Muscle of back (tissue), 11 donors: Measurements from ENCODE around the gene EML2. TPM values are rescaled to one million over a fixed set of nuclear protein-coding genes. Genes with fewer than 3 reads are reported as not detected.
"Not testable (repeated sequence)": the region's sequence is repeated elsewhere in the genome, so short reads cannot be mapped to it uniquely, and the experiment has no call there.

Experiments
- DNase-seq, 3 donors: peaks; one replicate each; pipeline versions ENCODE4 v3.0.0 to v3.0.0-alpha.2; 2013
- polyA plus RNA-seq, 10 donors: library from polyadenylated mRNA; unstranded; fragments of 120-200 nt; gene quantifications; one replicate each; pipeline ENCODE4 v1.2.1, GENCODE V29; 2013; ENCODE audit not compliant: insufficient read length in 10 of 10

The EML2 gene
- polyA plus RNA-seq, 10 donors, result 8.2 to 18.0 (median 10.1) TPM

GRCh38 chr19:45621389-45621788, 17.8 kb downstream of the EML2 start:
- no peak for DNase-seq

DNA sequence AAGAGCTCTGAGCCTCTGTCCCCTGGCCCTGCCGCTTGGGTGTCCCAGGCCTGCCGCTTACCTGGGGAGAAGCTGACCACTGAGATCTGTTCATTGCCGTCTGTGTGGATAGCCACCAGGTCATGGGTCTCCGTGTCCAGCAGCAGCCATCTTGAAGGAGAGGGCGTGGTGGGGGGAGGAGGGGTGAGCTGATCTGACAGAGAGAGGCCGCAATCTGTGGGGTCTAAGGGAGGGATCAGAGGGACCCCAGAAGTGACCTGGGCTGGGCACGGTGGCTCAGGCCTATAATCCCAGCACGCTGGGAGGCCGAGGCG, 22.5 kb downstream of the EML2 start:
- DNase-seq, result no peak

- peak; percentile 78 to 86 (median 81) for DNase-seq
These were observed 23.1 kb downstream of the EML2 start for GRCh38 chr19:45615795-45616703.

DNA sequence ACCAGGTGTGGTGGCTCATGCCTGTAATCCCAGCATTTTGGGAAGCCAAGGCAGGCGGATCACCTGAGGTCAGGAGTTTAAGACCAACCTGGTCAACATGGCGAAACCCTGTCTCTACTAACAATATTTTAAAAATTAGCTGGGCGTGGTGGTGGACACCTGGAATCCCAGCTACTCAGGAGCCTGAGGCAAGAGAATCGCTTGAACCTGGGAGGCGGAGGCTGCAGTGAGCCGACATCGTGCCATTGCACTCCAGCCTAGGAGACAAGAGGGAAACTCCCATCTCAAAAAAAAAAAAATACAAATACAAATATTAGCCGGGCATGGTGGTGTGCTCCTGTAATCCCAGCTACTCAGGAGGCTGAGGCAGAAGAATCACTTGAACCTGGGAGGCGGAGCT, 24.1 kb downstream of the EML2 start:
- DNase-seq, result not testable (repeated sequence)

DNA sequence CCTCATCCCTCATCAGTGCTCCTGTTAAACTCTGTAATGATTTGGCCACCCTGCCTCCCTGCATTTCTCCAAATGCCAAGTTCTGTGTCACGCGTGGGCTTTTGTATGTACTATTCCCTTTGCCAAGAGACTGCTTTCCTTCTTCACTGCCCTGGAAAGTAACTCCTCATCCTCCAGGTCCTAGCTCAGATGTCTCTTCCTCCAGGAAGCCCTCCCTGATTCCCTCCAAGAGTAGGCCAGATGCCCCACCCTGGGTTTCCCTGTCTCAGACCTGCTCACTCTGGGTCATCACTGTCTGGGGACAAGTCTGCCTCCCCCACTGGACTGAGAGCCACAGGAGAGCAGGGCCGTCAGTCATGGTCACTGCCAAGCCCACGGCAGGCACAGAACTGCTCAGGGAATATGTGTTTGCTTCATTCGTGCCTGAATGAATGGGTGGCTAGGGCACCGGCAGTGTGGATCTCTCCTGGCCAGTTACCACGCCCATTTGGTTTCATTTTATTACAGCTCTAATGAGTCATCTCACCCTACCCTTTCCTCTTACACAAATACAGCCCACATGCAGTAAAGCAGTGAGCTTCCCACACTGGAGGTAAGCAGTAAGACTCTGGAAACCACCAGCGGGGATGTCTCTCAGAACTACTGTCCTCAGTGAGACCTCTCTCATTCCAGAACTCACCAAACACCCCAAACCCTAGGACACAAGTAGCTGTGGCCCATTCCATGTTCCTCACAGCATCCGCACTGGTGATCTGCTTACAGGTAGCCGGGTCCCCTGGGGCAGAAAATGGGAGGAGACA, 25.1 kb downstream of the EML2 start:
- peak in 1 of 3 donors; percentile 42 for DNase-seq

- no peak for DNase-seq
These were observed 30.2 kb downstream of the EML2 start for GRCh38 chr19:45608948-45609347.

DNA sequence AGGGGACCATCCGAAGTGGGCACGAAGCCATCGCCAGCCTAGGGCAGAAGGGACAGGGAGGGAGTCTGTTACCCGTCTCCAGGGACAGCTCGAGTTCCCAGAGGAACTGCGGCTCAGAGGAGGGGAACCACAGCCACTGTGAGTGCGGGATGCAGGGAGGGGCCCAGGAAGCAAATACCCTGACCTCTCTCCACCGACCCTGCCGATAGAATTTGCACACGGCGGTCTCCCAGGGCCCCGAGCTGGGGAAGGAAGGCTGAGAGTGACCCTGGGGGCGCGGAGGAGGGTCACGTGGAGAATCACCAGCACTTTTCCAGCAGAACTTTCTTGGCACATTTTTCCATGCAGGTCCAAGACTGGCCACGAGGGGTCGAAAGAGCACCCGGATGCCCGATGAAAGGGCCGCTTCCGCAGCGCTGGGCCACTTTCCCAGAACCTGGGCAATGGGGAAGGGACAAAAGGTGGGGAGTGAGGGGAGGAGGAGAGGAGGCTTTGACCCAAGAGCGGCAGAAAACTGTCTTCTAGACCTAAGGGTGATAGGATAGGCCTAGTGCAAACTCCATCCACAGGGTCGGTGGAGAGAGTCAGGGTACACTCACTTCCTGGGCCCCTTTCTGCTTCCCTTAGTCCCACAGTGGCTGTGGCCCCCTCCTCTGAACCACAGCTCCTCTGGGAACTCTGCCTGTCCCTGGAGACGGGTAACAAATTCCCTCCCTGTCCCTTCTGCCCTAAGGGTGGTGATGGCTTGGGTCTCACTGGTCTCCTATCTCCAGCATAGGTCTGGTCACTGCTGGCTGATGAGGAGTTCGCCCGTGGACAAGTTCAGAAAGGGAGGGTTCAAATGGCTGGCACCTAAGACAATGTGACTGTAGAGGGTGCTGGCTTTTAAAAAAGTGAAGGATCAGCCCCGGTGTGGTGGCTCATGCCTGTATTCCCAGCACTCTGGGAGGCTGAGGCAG, 31.8 kb downstream of the EML2 start:
- DNase-seq, result peak; percentile 53 to 85 (median 68)

DNA sequence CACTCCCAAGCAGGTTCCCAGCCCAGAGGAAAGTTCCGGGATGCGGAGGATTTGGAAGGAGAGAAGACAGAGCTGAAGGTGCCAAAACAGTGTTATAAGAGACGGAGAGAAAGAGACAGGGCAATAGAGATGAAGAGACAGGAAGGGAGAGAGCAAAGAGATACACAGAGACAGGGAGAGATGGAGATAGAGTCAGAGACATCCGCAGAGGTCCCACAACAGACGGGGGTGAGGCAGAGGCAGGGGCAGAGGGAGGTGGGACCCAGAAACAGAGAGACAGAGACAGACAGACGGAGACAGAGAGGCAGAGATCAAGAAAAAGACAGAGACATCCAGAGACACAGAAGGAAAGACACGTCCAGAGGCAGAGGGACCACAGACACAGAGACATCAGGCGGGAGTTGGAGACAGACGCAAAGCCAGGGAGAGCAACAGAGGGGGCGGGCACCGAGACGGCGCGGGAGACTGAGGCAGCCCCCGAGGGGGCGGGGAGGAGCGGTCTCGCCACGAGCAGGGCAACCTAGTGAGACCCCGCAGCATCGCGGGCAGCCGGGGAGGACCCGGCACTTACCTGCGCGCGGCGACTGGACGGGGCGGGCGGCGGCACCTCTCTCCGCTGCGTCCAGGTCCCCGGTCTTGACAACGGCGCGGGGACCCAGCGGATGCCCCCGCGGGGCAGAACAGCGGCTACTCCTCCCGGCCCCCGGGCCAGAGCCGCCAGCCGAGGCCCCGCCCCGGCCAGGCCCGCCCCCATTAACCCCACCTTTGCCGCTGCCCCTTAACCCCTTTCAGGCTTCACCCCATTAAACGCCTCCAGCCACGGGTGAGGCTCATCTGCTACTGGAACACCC, 37.4 kb downstream of the EML2 start, which contains the start of gene GPR4:
Gene GPR4, minus strand, starts transcription at position 689 of the 851 bp plus-strand sequence. CDS start 10,346 bp downstream, outside the sequence.
- peak in 1 of 3 donors; percentile 40 for DNase-seq

DNA sequence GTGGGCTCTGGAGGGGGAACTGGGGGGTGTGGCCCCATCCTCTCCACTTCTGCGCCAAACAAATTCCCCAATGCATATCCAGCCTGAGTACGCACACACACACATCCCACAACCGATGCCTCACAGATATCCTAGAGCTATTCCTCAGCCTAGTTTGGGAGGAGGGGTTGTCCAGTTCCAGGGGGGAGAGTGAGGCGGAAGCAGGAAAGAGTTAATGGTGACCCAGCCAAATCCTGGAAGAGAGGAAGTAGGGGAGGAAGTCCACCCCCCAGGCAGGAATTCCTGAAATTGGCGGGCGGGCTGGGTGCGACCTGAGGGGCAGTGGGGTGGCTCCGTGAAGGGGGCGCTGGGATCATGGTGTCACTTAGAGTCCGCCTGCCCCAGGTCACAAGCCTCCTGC, 38.1 kb downstream of the EML2 start:
- DNase-seq, result no peak

- DNase-seq, result no peak
These were observed 38.8 kb downstream of the EML2 start for GRCh38 chr19:45600340-45600885.

GRCh38 chr19:45599286-45599685, 39.9 kb downstream of the EML2 start:
- no peak for DNase-seq

DNA sequence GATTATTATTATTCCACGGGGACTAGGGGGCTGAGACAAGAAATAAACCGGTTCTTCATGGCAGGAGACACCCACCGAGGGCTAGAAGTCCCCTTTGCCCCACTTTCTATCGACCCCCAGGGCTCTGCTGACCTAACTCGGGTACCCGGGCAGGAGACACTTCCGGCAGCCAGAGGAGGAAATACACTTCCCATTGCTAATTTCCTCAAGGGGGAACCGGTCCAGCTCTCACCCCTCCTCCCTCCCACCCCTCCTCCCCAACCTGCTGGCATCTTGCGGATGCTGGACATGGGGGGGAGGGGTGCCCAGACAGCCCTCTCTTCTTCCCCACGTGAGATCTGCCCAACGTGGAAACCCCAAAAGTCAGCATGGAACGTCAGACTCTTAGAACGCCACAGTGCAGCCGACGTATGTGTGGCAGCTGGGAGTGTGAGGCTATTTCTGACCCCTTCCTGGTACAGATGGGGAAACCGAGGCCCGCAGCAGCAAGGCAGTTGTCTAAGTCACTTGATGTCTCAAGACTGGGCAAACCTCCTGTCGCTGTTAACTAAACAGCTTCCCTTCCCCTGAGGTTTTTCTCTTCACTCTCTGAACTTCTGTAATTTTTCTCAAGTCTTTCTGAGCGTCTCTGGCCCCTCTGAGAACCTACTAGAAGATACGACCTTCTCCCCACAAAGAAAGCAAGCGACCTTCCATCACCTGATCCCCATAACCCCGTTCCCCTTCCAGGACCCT, 40.8 kb downstream of the EML2 start:
- no peak for DNase-seq

DNA sequence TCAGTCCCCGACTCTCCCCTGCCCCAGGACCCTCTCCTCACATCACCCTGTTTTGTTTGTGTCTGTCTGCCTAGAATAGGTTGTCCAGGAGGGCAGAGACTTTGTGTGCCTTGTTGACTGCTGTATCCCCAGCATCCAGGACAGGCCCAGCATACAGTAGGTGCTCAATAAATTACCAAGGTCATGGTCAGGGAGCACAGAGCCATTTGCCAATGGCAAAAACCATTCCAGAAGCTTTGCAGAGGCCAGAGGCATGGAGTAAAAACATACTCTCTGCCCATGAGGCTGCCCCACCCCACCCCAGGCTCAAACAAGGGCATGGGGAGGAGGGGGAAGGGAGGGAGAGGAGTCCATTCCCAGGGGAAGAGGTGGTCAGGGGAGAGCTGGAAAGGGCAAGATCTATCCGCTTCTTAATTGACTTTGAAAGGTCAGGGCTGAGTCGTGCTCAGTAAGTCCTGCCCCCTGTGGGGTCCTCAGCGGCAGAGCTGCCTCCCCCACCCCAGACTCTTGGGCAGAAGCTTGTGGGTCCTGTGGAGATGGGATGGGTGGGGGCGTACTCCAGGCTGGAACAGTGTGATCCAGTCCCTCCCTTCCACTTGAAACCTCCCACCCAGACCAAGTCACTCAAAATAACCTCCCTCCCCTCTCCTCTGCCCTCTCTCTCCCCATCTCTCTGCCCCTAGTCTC, 41.6 kb downstream of the EML2 start:
- no peak for DNase-seq

DNA sequence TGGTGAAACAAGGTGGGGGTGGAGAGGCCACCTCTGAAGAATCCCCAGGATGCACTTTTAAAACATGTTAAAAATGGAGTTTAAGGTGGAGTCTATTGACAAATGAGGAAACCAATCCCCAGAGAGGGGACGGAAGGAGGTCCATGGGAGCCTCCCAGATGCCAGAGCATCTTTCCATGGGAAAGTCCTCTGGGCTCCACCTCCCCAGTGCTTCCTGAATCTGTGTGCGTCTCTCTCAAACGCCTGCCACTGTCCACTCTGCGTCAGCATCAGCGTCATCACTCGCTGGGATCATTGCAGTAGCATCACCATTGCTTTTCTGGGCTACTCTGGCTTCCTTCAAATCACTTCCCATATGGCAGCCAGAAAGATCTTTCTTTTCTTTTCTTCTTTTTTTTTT, 43.4 kb downstream of the EML2 start:
- DNase-seq, result no peak

DNA sequence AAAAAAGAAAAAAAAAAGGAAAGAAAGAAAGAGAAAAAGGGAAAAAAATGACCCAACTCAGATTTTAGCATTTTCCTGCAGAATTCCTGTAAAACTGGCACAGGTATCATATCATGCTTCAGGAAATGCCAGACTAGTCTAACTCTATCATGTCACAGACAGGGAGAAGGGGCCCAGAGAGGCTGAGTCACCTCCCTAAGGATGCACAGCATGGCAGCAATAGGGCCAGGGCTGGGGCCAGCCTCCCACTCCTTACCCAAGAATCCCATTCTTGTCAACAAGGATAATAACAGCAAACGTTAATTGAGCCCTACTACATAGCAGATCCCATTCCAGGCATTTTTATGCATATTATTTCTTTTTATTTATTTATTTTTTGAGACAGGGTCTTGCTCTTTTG, 45.7 kb downstream of the EML2 start:
- no peak for DNase-seq

DNA sequence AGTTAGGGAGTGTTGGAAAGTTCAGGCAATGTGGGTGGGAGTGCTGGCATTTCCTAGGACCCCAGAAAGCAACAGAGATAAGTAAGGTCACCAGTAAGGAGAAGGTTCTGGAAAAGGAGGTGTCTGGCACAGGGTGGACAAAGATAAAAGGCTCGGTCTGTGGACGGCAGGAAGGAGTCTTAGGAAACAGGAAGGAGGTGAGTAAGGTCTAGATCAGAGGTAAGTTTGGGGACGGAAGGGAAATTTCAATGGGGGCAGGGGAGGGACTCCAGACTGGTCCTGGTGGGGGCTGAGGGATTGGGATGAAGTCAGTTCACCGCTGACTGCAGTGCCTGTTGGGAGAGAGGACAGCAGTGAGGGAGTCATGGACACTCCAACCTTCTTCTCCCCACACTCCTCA, 46.8 kb downstream of the EML2 start:
- DNase-seq, result no peak

DNA sequence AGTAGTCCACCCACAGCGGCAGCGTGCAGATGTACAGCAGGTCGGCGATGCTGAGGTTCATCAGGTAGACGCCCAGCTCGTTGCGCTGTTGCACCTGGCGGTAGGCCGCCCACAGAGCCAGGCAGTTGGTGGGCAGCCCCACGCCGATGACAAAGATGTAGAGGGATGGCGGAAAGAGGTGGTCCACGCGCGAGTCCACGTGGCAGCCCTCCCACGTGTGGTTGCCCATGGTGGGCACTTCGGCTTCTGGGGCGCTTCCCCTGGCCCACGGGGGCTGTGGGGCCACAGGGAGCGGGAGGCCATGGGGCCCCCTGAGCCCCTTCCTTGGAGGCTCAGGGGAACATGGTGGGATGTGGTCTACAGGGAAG, 47.6 kb downstream of the EML2 start:
- DNase-seq, result no peak

GRCh38 chr19:45591004-45591637, 48.1 kb downstream of the EML2 start:
- DNase-seq, result no peak
